HEK293 (cell line): ENCODE results near the gene MYRIP.

Source experiments
- CTCF ChIA-PET: fragments of 350-600 bp; formaldehyde crosslinking; extraction: SDS; loops from one replicate; lab custom pipeline; 2021; ENCODE audit warnings: antibody characterized with exemption; lab: Yijun Ruan, JAX
- POLR2A ChIA-PET: fragments of 300-600 bp; formaldehyde crosslinking; extraction: SDS; loops from one replicate; lab custom pipeline; 2020; ENCODE audit warnings: antibody characterized with exemption, inconsistent platforms; lab: Yijun Ruan, JAX
- H3K27ac ChIP-seq: fragments of 200-500 bp; sonication (Bioruptor generic); 2 replicates; pipeline ENCODE4 v1.5.1; 2014; ENCODE audit warnings: low read depth, low read length, control low read depth, inconsistent platforms; ENCODE audit errors: extremely low read depth
- H3K36me3 ChIP-seq, 2 experiments: fragments of 200-500 bp in 1 of 2; sonication (Bioruptor generic) in 1 of 2; 1 replicate in 1 of 2; 2 replicates in 1 of 2; pipeline ENCODE4 v1.5.1; 2014 to 2017; ENCODE audit warnings: inconsistent platforms in 2 of 2, low read length in 2 of 2; ENCODE audit not compliant: control insufficient read depth in 2 of 2, insufficient read depth in 1 of 2
- H3K4me1 ChIP-seq: fragments of 200-500 bp; sonication (Bioruptor generic); 2 replicates; pipeline ENCODE4 v1.5.1; 2014; ENCODE audit warnings: mild to moderate bottlenecking, low read length, inconsistent platforms; ENCODE audit not compliant: control insufficient read depth, insufficient read depth
- H3K4me3 ChIP-seq: 2 replicates; pipeline ENCODE4 v1.5.1; 2011; ENCODE audit warnings: low read depth, mild to moderate bottlenecking, control low read depth, low read length, moderate library complexity
- H3K9me3 ChIP-seq: fragments of 200-500 bp; sonication (Bioruptor generic); 2 replicates; pipeline ENCODE4 v1.5.1; 2014; ENCODE audit warnings: low read depth, low read length, inconsistent platforms; ENCODE audit not compliant: control insufficient read depth, insufficient read depth
- BCL6B ChIP-seq: fragments of 450-650 bp; formaldehyde crosslinking; IDR thresholded peaks from 2 replicates; pipeline ENCODE4 v1.5.1; 2017; ENCODE audit warnings: missing biosample characterization, missing genetic modification characterization
- GLIS2 ChIP-seq: fragments of 450-650 bp; formaldehyde crosslinking; IDR thresholded peaks from 2 replicates; pipeline ENCODE4 v1.5.1; 2016; ENCODE audit warnings: missing biosample characterization, missing genetic modification characterization
- KLF7 ChIP-seq: fragments of 450-650 bp; formaldehyde crosslinking; IDR thresholded peaks from 2 replicates; pipeline ENCODE4 v1.5.1; 2016; ENCODE audit warnings: missing biosample characterization, missing genetic modification characterization, borderline replicate concordance
- MYNN ChIP-seq: fragments of 450-650 bp; formaldehyde crosslinking; IDR thresholded peaks from 2 replicates; pipeline ENCODE4 v1.5.1; 2016; ENCODE audit warnings: missing biosample characterization, missing genetic modification characterization, borderline replicate concordance
- REPIN1 ChIP-seq: fragments of 450-650 bp; formaldehyde crosslinking; IDR thresholded peaks from 2 replicates; pipeline ENCODE4 v1.5.1; 2017; ENCODE audit warnings: missing biosample characterization, missing genetic modification characterization, low read depth
- ZNF133 ChIP-seq: fragments of 450-650 bp; formaldehyde crosslinking; IDR thresholded peaks from 2 replicates; pipeline ENCODE4 v1.5.1; 2016; ENCODE audit warnings: missing biosample characterization, missing genetic modification characterization
- ZNF16 ChIP-seq: fragments of 450-650 bp; formaldehyde crosslinking; IDR thresholded peaks from 2 replicates; pipeline ENCODE4 v1.5.1; 2016; ENCODE audit warnings: low read depth, missing biosample characterization, missing genetic modification characterization
- ZNF341 ChIP-seq: fragments of 450-650 bp; formaldehyde crosslinking; IDR thresholded peaks from 2 replicates; pipeline ENCODE4; 2016; ENCODE audit warnings: low read depth, missing biosample characterization, missing genetic modification characterization
- ZNF354C ChIP-seq: fragments of 450-650 bp; formaldehyde crosslinking; IDR thresholded peaks from 2 replicates; pipeline ENCODE4 v1.5.1; 2016; ENCODE audit warnings: missing biosample characterization, missing genetic modification characterization, low read depth, borderline replicate concordance
- ZNF362 ChIP-seq: fragments of 450-650 bp; formaldehyde crosslinking; IDR thresholded peaks from 2 replicates; pipeline ENCODE4 v1.5.1; 2016; ENCODE audit warnings: missing biosample characterization, missing genetic modification characterization
- ZNF394 ChIP-seq: fragments of 450-650 bp; formaldehyde crosslinking; IDR thresholded peaks from 2 replicates; pipeline ENCODE4 v1.5.1; 2016; ENCODE audit warnings: missing biosample characterization, missing genetic modification characterization, mild to moderate bottlenecking, moderate library complexity, borderline replicate concordance
- ZNF416 ChIP-seq: fragments of 450-650 bp; formaldehyde crosslinking; IDR thresholded peaks from 2 replicates; pipeline ENCODE4 v1.5.1; 2016; ENCODE audit warnings: missing biosample characterization, missing genetic modification characterization
- ZNF426 ChIP-seq: fragments of 450-650 bp; formaldehyde crosslinking; IDR thresholded peaks from 2 replicates; pipeline ENCODE4 v1.5.1; 2017; ENCODE audit warnings: missing biosample characterization, missing genetic modification characterization, mild to moderate bottlenecking, inconsistent platforms, moderate library complexity
- ZNF571 ChIP-seq: fragments of 450-650 bp; formaldehyde crosslinking; IDR thresholded peaks from 2 replicates; pipeline ENCODE4 v1.5.0; 2017; ENCODE audit warnings: missing biosample characterization, missing genetic modification characterization
- ZNF623 ChIP-seq: fragments of 450-650 bp; formaldehyde crosslinking; IDR thresholded peaks from 2 replicates; pipeline ENCODE4 v1.5.1; 2016; ENCODE audit warnings: missing biosample characterization, missing genetic modification characterization
- ZNF624 ChIP-seq: fragments of 450-650 bp; formaldehyde crosslinking; IDR thresholded peaks from 2 replicates; pipeline ENCODE4 v1.5.1; 2017; ENCODE audit warnings: missing biosample characterization, missing genetic modification characterization
- ZNF704 ChIP-seq: fragments of 450-650 bp; formaldehyde crosslinking; IDR thresholded peaks from 2 replicates; pipeline ENCODE4 v1.5.1; 2016; ENCODE audit warnings: missing biosample characterization, missing genetic modification characterization
- ZSCAN16 ChIP-seq: fragments of 450-650 bp; formaldehyde crosslinking; IDR thresholded peaks from 2 replicates; pipeline ENCODE4 v1.5.1; 2016; ENCODE audit warnings: missing biosample characterization, missing genetic modification characterization
- ZXDB ChIP-seq: fragments of 450-650 bp; formaldehyde crosslinking; IDR thresholded peaks from 2 replicates; pipeline ENCODE4 v1.5.1; 2016; ENCODE audit warnings: missing biosample characterization, missing genetic modification characterization

The MYRIP gene

GRCh38 chr3:39977058-39977794, 167.8 kb downstream of the MYRIP start (continued):
- no peak for TF ChIP-seq ZNF624 (tag by site-specific recombination)
- no peak for TF ChIP-seq ZNF426 (tag by site-specific recombination)
- TF ChIP-seq ZNF354C, result no peak
- no peak for TF ChIP-seq ZXDB (tag by site-specific recombination)
- TF ChIP-seq ZNF571 (tag by site-specific recombination), result no peak
- TF ChIP-seq ZNF623 (tag by site-specific recombination), result no peak
- no peak for TF ChIP-seq ZNF704 (tag by site-specific recombination)
- no peak for TF ChIP-seq REPIN1
- no peak for TF ChIP-seq ZNF341 (tag by site-specific recombination)

- ChIA-PET CTCF (no interaction called here), POLR2A (no interaction called here)
- no peak for TF ChIP-seq BCL6B
- TF ChIP-seq ZNF133 (tag by site-specific recombination), result no peak
- no peak for TF ChIP-seq GLIS2 (tag by site-specific recombination)
- no peak for TF ChIP-seq ZNF394 (tag by site-specific recombination)
- no peaks in the 10 kb centered on the region for H3K4me1 ChIP-seq
- no peak overlapping the region for H3K4me3 ChIP-seq
- H3K36me3 ChIP-seq, result no peaks in the 10 kb centered on the region
- no peak overlapping the region for H3K27ac ChIP-seq
- no peaks in the 10 kb centered on the region for H3K9me3 ChIP-seq
These were observed 168.9 kb downstream of the MYRIP start for GRCh38 chr3:39978308-39978707.

GRCh38 chr3:39980058-39980457, 170.6 kb downstream of the MYRIP start:
- Histone ChIP-seq H3K9me3 (no peaks in the 10 kb centered on the region), H3K36me3 (no peaks in the 10 kb centered on the region), H3K27ac (no peak overlapping the region), H3K4me1 (no peaks in the 10 kb centered on the region), H3K4me3 (no peak overlapping the region)
- TF ChIP-seq ZNF704 (tag by site-specific recombination) (no peak), MYNN (tag by site-specific recombination) (no peak), KLF7 (tag by site-specific recombination) (no peak), ZSCAN16 (tag by site-specific recombination) (no peak), ZNF416 (tag by site-specific recombination) (no peak), ZNF16 (no peak), ZNF362 (tag by site-specific recombination) (no peak)
- ChIA-PET POLR2A (no interaction called here), CTCF (no interaction called here)
